Prostate gland (tissue), 2 donors: ENCODE results near the gene ZDHHC4.

Source experiments
- CTCF ChIP-seq, 4 experiments: fragments of 200-600 bp in 2 of 4; fragments of 450-650 bp in 2 of 4; sonication (generic) in 2 of 4; IDR thresholded peaks; 1 replicate in 3 of 4; 2 replicates in 1 of 4; pipeline ENCODE4 v1.5.1; 2016 to 2019; ENCODE audit warnings: antibody characterized with exemption in 4 of 4, mild to moderate bottlenecking in 2 of 4, moderate library complexity in 2 of 4
- POLR2A ChIP-seq: fragments of 450-650 bp; IDR thresholded peaks from one replicate; pipeline ENCODE4 v1.6.1; 2016; ENCODE audit warnings: antibody characterized with exemption, mild to moderate bottlenecking
- POLR2AphosphoS5 ChIP-seq: sonication (generic); formaldehyde crosslinking; IDR thresholded peaks from one replicate; pipeline ENCODE4 v1.6.1; 2017; ENCODE audit warnings: antibody characterized with exemption

- TF ChIP-seq CTCF (IDR thresholded peaks at IDR 0.05) (no peak), POLR2AphosphoS5 (no peak), POLR2A (no peak)
These were observed 30.4 kb downstream of the ZDHHC4 start for GRCh38 chr7:6607651-6608051.
